Measurements from ENCODE around the gene RRP9.

GRCh38 chr3:51897391-51897790 lies 44.3 kb downstream of the RRP9 start:
- TF ChIP-seq EZH2 (IDR thresholded peaks at IDR 0.05; ENCODE audit: borderline replicate concordance, low read length), result no peak
- no peak for TF ChIP-seq CTCF (IDR thresholded peaks at IDR 0.05; ENCODE audit: low read length)

Measured in OCI-LY1 (cell line).